H9 (cell line): ENCODE results near the gene CAMK2G. TPM values are rescaled to one million over a fixed set of nuclear protein-coding genes. Genes with fewer than 3 reads are reported as not detected.

ENCODE experiments used
- DNase-seq: peaks from one replicate; pipeline ENCODE4 v3.0.0-alpha.2; 2017
- H2AFZ ChIP-seq: one replicate; pipeline ENCODE4 v1.6.1; 2013; ENCODE audit warnings: mild to moderate bottlenecking, low read length, control low read depth, moderate library complexity
- H2AK5ac ChIP-seq: 2 replicates; pipeline ENCODE4 v1.6.1; 2013; ENCODE audit warnings: low read length, control low read depth, mixed read lengths; ENCODE audit not compliant: insufficient read length
- H2BK120ac ChIP-seq: one replicate; pipeline ENCODE4 v1.6.1; 2013; ENCODE audit warnings: low read depth, mild to moderate bottlenecking, low read length, control low read depth, inconsistent platforms; ENCODE audit not compliant: poor library complexity, severe bottlenecking
- H2BK12ac ChIP-seq: 2 replicates; pipeline ENCODE4 v1.6.1; 2013; ENCODE audit warnings: low read length, control low read depth, mixed read lengths, low read depth; ENCODE audit not compliant: insufficient read length
- H2BK15ac ChIP-seq: 2 replicates; pipeline ENCODE4 v1.6.1; 2013; ENCODE audit warnings: low read depth, low read length, control low read depth
- H2BK20ac ChIP-seq: one replicate; pipeline ENCODE4 v1.6.1; 2013; ENCODE audit warnings: low read depth, mild to moderate bottlenecking, low read length, control low read depth, inconsistent platforms; ENCODE audit not compliant: poor library complexity, severe bottlenecking
- H2BK5ac ChIP-seq: 2 replicates; pipeline ENCODE4 v1.6.1; 2013; ENCODE audit warnings: low read length, control low read depth, mixed read lengths; ENCODE audit not compliant: insufficient read length
- H3K14ac ChIP-seq: 2 replicates; pipeline ENCODE4 v1.6.1; 2013; ENCODE audit warnings: low read length, control low read depth; ENCODE audit not compliant: insufficient read depth
- H3K18ac ChIP-seq: 2 replicates; pipeline ENCODE4 v1.6.1; 2013; ENCODE audit warnings: low read depth, mild to moderate bottlenecking, mixed read lengths, low read length, control low read depth; ENCODE audit not compliant: insufficient read length
- H3K23ac ChIP-seq: 2 replicates; pipeline ENCODE4 v1.6.1; 2013; ENCODE audit warnings: low read length, control low read depth, mixed read lengths, low read depth; ENCODE audit not compliant: insufficient read length
- H3K23me2 ChIP-seq: 2 replicates; pipeline ENCODE4 v1.6.1; 2013; ENCODE audit warnings: low read depth, mild to moderate bottlenecking, mixed read lengths, low read length, control low read depth; ENCODE audit not compliant: insufficient read length, poor library complexity, severe bottlenecking
- H3K27ac ChIP-seq: 2 replicates; pipeline ENCODE4 v1.5.1; 2013; ENCODE audit warnings: low read length, control low read depth, mixed read lengths, low read depth; ENCODE audit not compliant: insufficient read length
- H3K27me3 ChIP-seq: 2 replicates; pipeline ENCODE4 v1.6.1; 2013; ENCODE audit warnings: low read length, control low read depth, inconsistent platforms; ENCODE audit not compliant: insufficient read depth
- H3K4ac ChIP-seq: 2 replicates; pipeline ENCODE4 v1.6.1; 2013; ENCODE audit warnings: low read depth, mild to moderate bottlenecking, control low read depth, inconsistent platforms, low read length, moderate library complexity
- H3K4me1 ChIP-seq: 2 replicates; pipeline ENCODE4 v1.6.1; 2013; ENCODE audit warnings: low read length, control low read depth, inconsistent platforms; ENCODE audit not compliant: insufficient read depth
- H3K4me2 ChIP-seq: 2 replicates; pipeline ENCODE4 v1.6.1; 2013; ENCODE audit warnings: low read length, control low read depth, mixed read lengths; ENCODE audit not compliant: insufficient read length, insufficient read depth
- H3K56ac ChIP-seq: 2 replicates; pipeline ENCODE4 v1.6.1; 2013; ENCODE audit warnings: low read depth, mild to moderate bottlenecking, mixed read lengths, low read length, control low read depth; ENCODE audit not compliant: insufficient read length
- H3K79me1 ChIP-seq: 2 replicates; pipeline ENCODE4 v1.6.1; 2013; ENCODE audit warnings: low read depth, mild to moderate bottlenecking, moderate library complexity, low read length, control low read depth, inconsistent platforms; ENCODE audit not compliant: insufficient read depth, poor library complexity, severe bottlenecking
- H3K79me2 ChIP-seq: 2 replicates; pipeline ENCODE4 v1.6.1; 2013; ENCODE audit warnings: low read length, control low read depth, inconsistent platforms; ENCODE audit not compliant: insufficient read depth
- H3K9ac ChIP-seq: 2 replicates; pipeline ENCODE4 v1.6.1; 2013; ENCODE audit warnings: low read length, control low read depth, mixed read lengths; ENCODE audit not compliant: insufficient read length; ENCODE audit errors: extremely low read depth
- H3K9me3 ChIP-seq: one replicate; pipeline ENCODE4 v1.6.1; 2013; ENCODE audit warnings: low read depth, low read length, inconsistent platforms; ENCODE audit not compliant: control insufficient read depth
- H3T11ph ChIP-seq: one replicate; pipeline ENCODE4 v1.6.1; 2013; ENCODE audit warnings: mild to moderate bottlenecking, low read length, control low read depth, inconsistent platforms
- H4K20me1 ChIP-seq: one replicate; pipeline ENCODE4 v1.6.1; 2013; ENCODE audit not compliant: control insufficient read depth, insufficient read length, insufficient read depth
- H4K5ac ChIP-seq: 2 replicates; pipeline ENCODE4 v1.6.1; 2013; ENCODE audit warnings: low read depth, mild to moderate bottlenecking, mixed read lengths, low read length, control low read depth; ENCODE audit not compliant: insufficient read length
- H4K8ac ChIP-seq: replicated peaks from 2 replicates; pipeline ENCODE4 v1.6.1; 2013; ENCODE audit warnings: low read length, control low read depth, mixed read lengths, low read depth; ENCODE audit not compliant: insufficient read length
- H4K91ac ChIP-seq: 2 replicates; pipeline ENCODE4 v1.6.1; 2013; ENCODE audit warnings: low read depth, mild to moderate bottlenecking, moderate library complexity, mixed read lengths, low read length, control low read depth; ENCODE audit not compliant: insufficient read length
- H3K27ac Mint-ChIP-seq, 3 experiments: 2 replicates in 2 of 3; 3 replicates in 1 of 3; pipeline ENCODE4 v1.8.0; 2020 to 2021; ENCODE audit warnings: mixed read lengths in 3 of 3, mild to moderate bottlenecking in 1 of 3, moderate library complexity in 1 of 3
- H3K27me3 Mint-ChIP-seq: 2 replicates; pipeline ENCODE4 v1.8.0; 2021; ENCODE audit warnings: low read depth, mild to moderate bottlenecking, moderate library complexity, mixed read lengths
- H3K36me3 Mint-ChIP-seq, 3 experiments: 2 replicates in 2 of 3; 3 replicates in 1 of 3; pipeline ENCODE4 v1.8.0; 2020 to 2021; ENCODE audit warnings: low read depth in 3 of 3, mixed read lengths in 3 of 3; ENCODE audit not compliant: insufficient read depth in 1 of 3
- H3K4me1 Mint-ChIP-seq, 2 experiments: 2 replicates each; pipeline ENCODE4 v1.8.0; 2020; ENCODE audit warnings: mixed read lengths in 2 of 2
- H3K4me3 Mint-ChIP-seq, 2 experiments: 2 replicates in 1 of 2; 3 replicates in 1 of 2; pipeline ENCODE4 v1.8.0; 2020 to 2021; ENCODE audit warnings: mild to moderate bottlenecking in 2 of 2, mixed read lengths in 2 of 2, moderate library complexity in 1 of 2
- H3K9me3 Mint-ChIP-seq, 2 experiments: 2 replicates in 1 of 2; 3 replicates in 1 of 2; pipeline ENCODE4 v1.8.0; 2020; ENCODE audit warnings: mild to moderate bottlenecking in 2 of 2, mixed read lengths in 2 of 2, moderate library complexity in 1 of 2
- CTCF ChIP-seq: fragments of 200-600 bp; sonication (generic); conservative IDR thresholded peaks from 3 replicates; pipeline ENCODE4 v1.8.0; 2021; ENCODE audit warnings: antibody characterized with exemption, mild to moderate bottlenecking
- WGBS: extraction: QIAGEN DNeasy Blood & Tissue Kit; methylation state at CpG from one replicate; pipeline ENCODE4 v1.1.7; 2013; ENCODE audit warnings: missing lambda C conversion rate, low lambda C conversion rate, mixed read lengths; ENCODE audit not compliant: insufficient read length; ENCODE audit errors: extremely low coverage; 5-methylcytosine and 5-hydroxymethylcytosine counted together
- total RNA-seq: library from RNA; stranded (reverse); gene quantifications from 2 replicates; pipeline ENCODE4 v1.2.1, GENCODE V29; 2021

CAMK2G gene
- total RNA-seq, 1 experiment from 2014 or later: 31.8 TPM

GRCh38 chr10:73853196-73853595 is 21.2 kb downstream of the CAMK2G start:
- no peak overlapping the region for H3T11ph ChIP-seq
- peak overlapping the region in 1 of 3 experiments; percentile 4; a peak in 1 of 7 replicates for H3K27ac Mint-ChIP-seq
- H2BK5ac ChIP-seq: no peak overlapping the region
- H2BK20ac ChIP-seq: no peak overlapping the region
- no peak overlapping the region for H2AK5ac ChIP-seq
- H2BK12ac ChIP-seq: no peak overlapping the region
- no peak overlapping the region for H2AFZ ChIP-seq
- no peak overlapping the region for H3K27ac ChIP-seq
- H3K23ac ChIP-seq: no peak overlapping the region
- WGBS: no CpG with 5 or more reads among the region's 10 CpGs
- no peak overlapping the region for H2BK15ac ChIP-seq
- H2BK120ac ChIP-seq: no peak overlapping the region
- H3K27me3 Mint-ChIP-seq: no peaks in the 10 kb centered on the region
- H3K9me3 Mint-ChIP-seq: no peaks in the 10 kb centered on the region
- no peak overlapping the region for H4K8ac ChIP-seq
- no peak overlapping the region for H4K91ac ChIP-seq
- H3K56ac ChIP-seq: no peak overlapping the region
- no peak overlapping the region for H3K4me3 Mint-ChIP-seq
- H3K36me3 Mint-ChIP-seq: peaks cover 8 to 43% (median 38%) of the 10 kb centered on the region in 3 experiments; a peak in 6 of 7 replicates
- H3K9me3 ChIP-seq: no peaks in the 10 kb centered on the region
- no peaks in the 10 kb centered on the region for H3K79me2 ChIP-seq
- no peak overlapping the region for H3K9ac ChIP-seq
- H3K4me1 Mint-ChIP-seq: peaks cover 40 to 56% of the 10 kb centered on the region in 2 experiments
- no peaks in the 10 kb centered on the region for H3K27me3 ChIP-seq
- no peak overlapping the region for H3K4ac ChIP-seq
- H3K18ac ChIP-seq: no peak overlapping the region
- no peak overlapping the region for H4K5ac ChIP-seq
- no peaks in the 10 kb centered on the region for H3K23me2 ChIP-seq
- no peak for DNase-seq
- no peak overlapping the region for H3K4me2 ChIP-seq
- H3K79me1 ChIP-seq: no peaks in the 10 kb centered on the region
- no peaks in the 10 kb centered on the region for H3K4me1 ChIP-seq
- TF ChIP-seq CTCF: no peak
- no peaks in the 10 kb centered on the region for H4K20me1 ChIP-seq
- no peak overlapping the region for H3K14ac ChIP-seq
